NCI-H510A treated with DMSO at 0.1 percent for 48 hours (cell line): Measurements from ENCODE around the gene USP40.

Experiments
- DNase-seq: peaks from one replicate; lab custom pipeline; 2025; lab: John Stamatoyannopoulos, UW

Gene USP40

DNA sequence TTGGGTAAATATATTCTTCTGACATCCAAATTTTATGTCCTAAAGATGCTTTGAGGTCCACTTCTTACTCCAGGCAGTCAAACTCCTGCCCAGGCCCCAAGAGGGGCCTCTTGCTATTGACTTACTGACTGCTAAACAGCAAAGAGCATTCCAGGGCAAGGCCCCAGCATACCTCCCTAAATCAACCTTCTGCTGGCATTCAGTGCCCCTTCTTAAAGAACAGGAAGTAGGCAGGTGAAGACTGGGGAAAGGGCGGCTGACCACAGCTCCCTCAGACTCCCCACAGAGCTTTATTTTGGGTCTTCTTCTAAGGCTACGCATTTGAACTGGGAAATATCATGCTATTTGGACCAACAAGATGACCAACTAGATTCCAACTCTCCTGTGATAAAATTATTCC lies 68.9 kb downstream of the USP40 start:
- DNase-seq = no peak

DNA sequence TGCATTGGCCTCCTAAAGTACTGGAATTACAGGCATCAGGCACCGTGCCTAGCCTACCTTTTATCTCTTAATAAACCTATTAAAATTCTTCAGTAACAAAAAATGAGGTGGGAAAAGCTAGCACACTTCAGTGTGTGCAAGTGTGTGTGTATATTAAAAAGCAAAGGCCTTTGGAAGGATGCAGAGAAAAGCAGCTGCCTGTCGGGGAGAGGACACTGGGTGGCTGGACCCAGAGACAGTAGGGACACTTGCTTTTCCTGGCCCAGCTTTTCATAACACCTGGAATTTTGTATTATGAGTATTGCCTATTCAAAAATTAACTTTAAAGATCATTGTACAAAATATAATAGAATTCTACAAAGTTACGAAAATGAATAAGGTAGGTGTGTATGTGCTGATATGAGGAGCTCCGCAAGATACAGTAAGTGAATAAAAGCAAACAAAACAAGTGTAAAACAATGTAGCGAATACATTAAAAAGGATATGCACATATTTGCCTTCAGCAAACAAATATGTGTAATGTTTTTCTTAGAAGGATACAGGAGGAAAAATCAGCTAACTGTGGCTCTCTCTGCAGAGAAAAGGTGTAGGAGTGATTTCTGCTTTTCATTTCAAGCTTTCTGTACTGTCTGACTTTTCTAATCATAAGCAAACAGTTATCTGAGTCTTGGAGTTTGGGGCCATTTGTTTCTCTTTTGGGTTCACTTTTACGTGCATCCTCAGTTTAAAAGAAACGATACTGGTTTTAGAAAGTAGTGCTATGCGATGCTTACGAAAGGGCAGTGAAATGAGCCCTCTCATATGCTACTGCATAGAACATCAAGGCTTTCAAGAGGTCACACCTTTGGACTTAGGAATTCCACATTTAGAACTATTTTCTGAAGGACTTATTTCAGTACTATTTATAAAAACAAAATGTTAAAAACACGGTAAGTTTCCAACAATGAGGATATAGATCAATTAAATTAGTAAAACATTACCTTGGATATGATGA lies 70.8 kb downstream of the USP40 start:
- DNase-seq = no peak

DNA sequence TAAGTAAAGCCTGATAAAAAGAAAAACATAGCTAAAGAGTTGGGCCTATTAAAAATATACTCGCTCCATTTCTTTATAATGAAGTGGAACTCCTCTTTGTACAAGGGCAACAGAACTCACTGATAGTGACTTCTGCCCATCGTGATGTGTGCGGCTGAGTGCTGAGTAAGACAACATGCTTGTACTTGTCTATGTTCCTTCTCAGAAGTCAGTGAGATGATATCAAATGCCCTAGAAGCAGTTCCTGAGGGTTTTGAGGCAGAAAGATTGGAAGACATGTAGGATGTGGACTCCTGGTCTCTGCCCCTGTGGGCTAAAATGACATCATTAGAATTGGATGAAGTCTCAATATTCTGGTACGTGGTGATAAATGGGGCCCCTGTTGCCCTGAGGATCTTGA lies 73.8 kb downstream of the USP40 start:
- DNase-seq = no peak

DNA sequence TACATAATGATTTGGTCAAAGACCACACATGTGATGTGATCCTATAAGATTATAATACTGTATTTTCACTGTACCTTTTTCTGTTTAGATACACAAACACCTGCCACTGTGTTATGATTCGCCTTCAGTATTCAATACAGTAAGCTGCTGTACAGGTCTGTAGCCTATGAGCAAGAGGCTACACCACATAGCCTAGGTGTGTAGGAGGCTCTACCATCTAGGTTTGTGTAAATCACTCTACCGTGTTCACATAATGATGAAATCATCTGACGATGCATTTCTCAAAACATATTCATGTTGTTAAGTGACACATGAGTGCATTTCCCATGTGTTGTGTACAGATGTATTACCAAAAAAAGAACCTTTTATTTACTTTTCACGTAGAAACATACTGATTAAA lies 74.5 kb downstream of the USP40 start:
- no peak for DNase-seq

DNA sequence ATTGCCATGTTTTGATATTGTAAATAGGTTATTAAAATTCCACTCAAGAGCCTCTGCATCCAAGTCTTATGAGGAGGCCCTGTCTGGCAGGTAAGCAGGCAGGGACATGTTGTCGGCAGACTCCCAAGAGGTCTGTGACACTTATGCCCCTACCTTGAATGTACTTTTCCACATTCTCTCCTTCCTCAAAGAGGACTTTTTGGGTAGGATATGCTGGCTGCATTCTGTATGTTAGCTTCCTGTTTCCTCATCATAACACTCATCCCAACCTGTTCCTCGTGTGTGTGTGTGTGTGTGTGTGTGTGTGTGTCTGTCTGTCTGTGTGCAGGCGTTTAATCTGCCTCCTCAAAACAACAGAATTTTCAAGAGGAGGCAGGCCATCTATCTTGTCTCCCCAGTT lies 75.3 kb downstream of the USP40 start:
- no peak for DNase-seq

DNA sequence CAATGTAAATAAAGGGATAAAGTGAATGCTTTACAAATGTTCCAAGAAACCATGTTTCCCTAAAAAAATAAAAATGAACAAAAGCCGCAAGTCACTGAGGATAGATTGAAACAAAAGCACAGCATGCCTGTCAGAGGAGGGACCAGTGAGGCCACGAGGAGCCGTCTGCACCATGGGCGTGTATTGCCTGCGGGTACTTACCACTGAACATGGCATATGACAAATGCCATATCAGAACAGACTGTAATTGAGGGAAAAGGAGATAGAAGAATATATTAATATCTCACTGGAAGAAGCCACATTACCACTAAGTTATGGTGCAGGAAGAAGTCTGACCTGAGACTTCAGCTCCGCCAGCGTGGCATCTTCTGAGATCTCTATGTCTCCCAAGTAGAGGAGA lies 75.8 kb downstream of the USP40 start:
- DNase-seq = no peak

DNA sequence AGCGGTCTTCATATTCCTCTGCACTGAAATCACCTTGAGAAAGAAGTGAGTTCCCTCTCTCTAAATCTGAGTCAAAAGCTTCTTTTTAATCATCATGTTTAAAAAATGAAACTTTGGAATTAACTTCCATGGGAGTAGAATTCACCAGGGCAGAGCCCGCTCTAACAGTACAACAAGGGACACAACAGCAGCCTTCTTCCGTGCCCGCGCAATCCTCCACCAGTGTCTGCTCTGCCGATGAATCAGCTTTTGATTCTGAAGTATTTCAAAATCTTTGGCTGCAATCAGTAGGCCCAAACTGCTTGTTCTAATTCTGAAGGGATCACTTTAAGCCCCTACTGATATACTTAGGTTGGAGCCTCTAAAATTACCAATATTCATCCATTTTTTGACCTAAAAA lies 76.9 kb downstream of the USP40 start:
- no peak for DNase-seq

DNA sequence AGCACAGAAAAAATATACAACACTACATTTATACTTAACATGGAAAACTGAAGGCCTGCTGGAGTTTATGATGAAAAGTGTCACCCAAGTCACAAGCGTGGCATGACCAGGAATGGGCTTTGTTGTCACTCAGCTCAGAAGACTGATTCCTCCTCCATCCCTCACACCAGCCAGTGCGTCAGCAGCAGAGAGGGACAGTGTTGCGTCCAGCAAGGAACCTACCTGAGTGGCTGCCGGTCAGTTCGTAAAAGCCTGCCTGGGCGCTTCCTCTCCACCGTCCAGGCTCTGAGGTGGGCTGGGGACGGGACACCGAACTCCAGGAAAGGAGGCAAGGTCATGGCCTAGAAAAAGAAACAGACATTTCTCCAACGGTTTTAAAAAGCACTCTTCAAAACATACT lies 77.4 kb downstream of the USP40 start:
- DNase-seq = no peak

DNA sequence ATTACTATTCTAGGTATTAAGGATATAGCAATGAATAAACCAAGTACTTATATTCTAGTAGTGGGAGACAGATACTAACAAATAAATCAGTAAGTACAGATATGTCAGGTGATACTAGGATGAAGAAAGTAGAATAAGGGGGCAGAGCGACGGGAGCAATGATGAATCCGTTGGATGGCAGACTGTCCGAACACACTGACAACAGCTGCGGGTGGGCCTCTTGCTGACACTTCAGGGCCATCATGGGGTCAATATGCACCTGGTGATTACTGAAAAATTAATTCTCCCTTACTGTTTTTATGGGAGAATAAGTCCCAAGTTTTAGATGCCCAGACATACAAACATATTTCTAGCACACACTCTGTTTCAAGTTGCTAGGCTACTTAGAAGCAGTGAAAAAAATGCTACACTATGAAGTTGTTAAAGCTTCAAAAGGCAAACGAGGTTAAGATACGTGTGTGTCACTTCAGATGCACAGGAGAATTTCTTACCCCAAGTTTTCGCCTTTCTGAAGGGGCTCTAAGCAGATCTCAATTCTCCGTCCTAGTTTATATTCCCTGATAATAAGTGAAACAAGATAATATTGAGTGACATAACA lies 78.7 kb downstream of the USP40 start:
- no peak for DNase-seq

DNA sequence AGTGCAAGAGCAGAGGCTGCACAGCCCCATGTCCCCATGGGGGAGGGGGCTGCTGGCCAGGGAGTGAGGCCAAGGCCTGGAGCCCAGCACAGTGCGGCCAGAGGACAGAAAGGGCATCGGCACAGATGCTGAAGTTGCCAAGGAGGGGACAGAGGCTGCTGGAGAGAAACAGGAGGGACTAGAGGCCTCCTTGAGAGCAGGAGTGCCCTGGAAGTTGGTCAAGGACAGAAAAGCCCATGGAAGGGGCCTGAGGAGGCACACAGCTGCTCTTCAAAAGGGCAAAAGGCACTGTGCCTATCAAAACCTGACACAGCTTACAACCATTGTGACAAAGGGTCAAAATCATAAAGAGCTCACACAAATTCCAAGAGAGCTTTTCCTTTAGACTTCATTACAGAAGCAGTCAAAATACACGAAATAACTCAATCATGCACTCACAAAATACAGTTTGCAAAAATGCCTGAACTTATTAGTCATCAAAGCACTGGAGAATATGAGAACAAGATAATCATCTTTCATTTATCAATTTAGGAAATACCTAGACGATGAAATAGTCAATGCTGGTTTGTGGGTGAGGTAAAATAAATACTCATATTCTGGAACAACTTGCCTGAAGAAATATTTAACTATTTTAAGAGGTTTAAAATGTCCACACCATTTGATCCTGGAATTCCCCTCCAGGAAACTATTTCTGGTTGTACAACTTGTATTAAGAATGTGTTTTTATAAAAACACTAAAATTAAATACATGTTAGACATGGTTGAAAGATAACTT lies 79.6 kb downstream of the USP40 start:
- DNase-seq = no peak

DNA sequence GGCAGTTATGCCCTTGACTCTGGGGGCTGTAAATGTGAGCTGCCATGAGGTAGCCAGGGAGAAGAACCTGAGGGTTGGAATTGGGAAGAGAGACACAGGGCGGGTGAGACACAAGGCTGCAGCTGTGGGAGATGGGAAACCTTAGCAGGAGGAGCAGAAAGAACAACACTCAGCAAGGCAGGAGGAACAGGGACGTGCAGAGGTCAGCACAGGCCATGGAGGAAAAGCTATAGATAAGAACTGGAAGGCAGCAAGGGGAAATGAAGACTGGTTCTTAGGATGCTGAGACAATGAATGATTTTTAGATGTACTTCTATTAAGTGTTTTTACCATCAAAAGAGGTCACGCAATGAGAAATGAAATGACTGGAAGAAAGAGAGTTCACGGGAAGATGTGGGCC lies 80.2 kb downstream of the USP40 start:
- DNase-seq = no peak

DNA sequence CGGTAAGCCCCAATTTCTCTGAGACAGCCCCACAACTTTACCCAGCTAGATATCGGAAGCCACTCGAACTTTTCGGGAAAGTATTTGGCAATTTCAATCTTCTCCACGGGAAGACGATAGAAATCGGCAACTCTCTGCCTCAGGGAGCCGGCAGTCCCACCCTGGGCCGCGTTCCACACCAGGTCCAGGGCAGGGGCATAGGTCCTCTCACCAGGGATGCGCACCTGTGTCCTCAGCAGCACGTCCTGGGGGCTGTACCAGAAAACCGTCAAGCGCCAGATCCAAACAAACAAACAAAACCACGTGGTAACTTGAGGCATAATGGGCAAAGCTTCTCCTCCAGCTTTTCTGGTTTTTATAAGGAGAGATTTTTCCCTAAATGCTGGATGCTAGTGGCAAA lies 80.9 kb downstream of the USP40 start:
- DNase-seq = no peak

DNA sequence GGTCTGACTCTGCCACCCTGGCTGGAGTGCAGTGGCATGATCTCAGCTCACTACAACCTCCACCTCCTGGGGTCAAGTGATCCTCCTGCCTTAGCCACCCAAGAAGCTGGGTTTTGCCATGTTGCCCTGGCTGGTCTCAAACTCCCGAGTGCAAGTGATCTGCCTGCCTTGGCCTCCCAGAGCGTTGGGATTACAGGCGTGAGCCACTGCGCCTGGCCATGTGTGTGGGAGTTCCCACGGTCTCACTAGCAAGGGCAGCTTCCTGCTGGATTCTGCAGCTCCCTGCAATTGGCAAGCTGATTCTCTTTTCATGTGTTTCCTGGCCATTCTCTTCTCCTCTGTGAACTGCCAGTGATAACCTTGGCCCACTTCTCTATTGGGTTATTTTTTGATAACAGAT lies 84.0 kb downstream of the USP40 start:
- no peak for DNase-seq

DNA sequence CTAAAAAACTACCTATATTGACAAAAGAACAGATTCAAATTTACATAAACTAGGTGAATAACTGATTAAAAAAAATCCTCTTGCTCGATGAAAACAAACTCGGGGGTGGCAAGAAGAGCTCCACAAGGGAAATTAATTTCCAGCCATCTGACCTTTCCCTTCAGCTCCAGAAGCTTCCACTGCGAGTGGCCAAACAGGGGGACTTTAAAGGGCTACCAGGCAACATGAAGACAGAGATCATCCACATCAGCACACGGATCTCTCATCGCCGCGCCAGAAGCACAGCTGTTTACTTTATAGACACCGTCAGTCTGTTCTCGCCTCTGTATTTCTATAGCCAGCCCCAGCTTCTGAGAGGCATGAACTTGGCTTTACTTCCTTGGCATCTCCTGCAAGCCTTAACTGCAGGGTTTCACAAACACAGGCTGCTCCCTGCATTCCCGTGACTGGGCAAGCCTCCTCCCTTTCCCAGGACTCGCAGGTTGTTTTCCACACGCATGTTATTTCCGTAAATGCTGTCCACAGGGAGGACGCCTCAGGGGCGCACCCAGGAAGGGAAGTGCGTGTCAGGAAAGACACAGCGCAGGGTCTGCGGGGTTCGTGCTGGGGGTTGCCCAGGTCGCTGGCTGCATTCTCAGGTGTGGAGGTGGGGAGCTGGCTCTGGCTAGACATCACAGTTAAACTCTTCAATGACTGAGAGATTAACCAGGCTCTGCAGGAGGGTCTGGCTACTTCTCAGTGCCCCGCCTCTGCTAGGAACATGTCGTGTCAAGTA lies 85.0 kb downstream of the USP40 start:
- DNase-seq = peak; percentile 52

DNA sequence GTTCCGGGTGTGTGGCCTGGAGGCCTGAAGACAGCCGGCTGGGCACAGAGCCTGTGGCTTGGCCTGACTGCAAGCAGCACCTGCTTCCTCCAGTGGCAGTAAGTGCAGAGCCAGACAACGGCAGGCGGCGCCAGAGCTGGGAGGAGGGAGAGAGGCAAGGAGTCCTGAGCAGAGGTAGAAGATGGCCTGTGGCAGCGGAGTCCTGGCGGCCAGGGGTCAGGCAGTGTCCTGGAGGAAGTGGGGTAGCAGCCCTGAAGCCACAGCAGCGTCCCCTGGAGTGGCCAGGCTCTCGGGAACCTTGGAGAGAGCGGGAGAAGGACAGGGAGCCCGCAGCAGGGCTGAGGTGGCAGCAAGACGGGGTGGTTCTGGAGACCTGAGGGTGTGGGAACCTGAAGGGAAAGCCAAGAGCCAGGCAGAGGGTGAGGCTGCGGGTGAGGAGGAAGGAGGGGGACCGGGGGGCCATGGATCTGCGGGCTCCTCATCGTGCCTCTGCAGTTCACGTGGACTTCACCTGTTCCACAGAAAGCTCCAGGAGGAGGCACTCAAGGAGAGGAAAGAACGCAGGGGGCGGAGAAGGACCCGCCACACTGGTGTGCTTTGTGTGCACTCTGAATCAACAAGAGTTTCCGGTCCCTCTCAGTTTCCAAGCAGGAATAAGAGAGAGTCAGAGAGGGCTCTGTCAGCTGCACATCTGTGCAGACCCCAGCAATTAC lies 85.9 kb downstream of the USP40 start:
- peak; percentile 89 for DNase-seq

DNA sequence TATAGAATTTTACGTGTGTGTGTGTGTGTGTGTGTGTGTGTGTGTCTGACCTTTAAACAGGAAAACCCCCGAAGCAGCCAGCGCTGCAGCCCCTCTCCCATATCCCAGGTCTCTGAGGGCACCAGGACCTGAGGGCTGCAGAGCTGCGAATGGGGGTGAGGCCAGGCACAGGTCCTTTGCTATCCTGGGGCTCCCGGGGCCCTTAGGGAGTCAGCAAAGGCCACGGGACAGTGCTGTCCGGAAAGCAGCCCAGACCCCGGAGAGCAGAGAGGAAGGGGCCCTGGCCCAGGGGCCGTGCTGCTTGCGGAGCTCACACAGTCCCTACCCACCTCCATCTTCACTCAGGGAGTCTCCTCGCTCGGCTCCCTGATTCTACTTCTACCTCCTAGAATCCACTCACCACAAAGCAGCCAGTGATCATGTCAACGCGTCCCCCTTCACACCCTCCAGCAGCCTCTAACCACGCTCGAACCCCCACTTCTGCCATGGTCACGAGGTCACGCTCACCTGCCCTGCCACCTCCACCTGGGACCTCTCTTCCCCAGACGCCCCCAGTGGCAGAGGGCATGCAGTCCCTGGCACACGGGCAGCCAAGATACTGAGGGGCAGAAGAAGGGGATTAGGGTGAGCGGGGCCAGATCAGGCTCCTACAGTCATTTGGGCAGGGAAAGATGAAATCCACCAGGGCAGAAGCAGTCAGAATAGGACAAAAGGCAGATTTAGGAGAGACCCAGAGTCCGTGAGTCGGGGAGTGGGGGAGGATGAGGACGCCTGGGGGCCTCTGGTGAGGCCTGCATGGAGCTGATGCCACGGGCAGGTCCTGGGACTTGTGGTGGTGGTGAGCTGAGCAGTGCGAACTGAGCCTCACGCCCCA lies 86.7 kb downstream of the USP40 start:
- no peak for DNase-seq

DNA sequence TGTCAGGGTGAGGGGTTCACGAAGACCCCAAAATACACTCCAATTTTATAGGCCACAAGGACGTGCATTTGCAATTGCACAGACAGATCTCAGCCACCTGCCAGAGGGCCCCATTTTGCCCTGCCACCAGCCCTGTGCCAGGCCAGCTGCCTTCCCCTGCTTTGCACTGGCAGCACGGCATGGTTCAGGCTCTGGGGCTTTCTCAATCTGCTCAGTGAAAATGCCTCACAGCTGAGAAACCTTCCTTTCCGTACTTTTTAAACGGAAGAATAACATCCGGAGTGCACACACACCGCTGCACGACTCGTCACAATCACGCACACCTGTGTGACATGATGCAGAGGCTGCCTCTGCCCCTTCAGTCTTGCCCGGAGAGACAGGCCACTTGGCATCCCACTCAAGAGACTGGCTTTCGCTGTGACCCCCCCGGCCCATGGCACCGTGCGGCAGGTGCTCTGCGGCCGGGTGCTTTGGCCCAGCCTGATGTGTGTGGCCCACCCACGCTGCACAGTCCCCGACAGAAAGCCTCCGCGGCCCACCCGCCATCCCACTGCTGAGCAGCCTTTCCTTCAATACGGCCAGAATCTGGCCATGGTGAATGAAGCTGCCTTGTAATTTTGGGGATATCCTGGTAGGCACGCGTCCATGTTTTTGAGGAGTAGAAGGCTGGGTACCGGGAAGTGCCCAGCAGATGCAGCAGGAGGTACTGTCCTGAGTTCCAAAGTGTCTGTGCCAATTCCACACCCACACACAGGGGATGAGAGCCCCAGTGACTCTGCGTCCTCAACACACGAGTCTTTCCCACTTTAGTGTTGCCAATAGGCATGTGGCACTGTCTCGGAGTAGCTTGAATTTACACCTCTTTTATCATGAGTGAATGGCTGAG lies 88.8 kb downstream of the USP40 start:
- DNase-seq = no peak

DNA sequence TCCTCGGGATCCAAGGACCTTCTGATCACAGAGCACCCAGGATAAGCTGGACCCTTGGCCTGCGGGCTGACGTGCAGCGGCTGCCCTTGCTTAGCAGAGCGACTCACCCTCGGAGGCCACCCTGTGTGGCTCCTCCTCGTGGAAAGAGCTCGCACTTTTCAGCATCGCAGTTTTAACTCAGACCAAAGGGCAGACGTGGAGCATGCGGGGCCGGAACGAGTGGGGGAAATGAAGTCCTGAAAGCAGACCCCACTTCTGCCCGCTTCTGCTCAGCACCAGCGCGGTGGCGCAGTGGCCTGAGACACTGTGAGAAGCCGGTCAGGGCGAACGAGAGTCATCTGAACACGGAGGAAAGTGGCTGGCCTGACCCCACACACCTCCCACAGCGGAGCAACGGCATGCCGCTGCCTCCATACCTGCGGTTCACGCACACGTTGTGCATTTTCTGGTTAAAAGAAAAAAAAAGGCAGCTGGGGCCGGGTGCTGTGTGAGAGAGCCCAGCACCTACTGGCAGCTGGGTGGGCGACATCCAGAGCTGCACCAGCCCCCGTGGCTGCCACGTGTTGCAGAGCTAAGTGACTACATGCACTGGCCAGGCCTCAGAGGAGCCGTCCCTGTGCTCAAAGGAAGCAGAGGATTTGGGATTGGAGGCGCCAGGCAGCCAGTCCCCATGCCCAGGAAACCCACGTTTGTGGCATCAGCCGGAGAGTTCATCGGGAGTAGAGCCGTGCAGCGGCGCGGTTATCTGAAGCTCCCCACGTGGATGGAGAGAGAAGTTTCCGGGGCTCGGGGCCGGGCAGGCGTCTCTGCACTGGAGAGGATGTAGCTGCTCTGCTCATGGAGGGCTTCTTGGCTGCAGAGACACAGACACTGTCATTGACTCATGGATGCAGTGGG lies 89.7 kb downstream of the USP40 start:
- no peak for DNase-seq
